WTC11 (cell line): ENCODE measurements around the gene ADGRL2. TPM values are rescaled to one million over a fixed set of nuclear protein-coding genes. Genes with fewer than 3 reads are reported as not detected.

Source experiments
- ATAC-seq: fragments of 200-7000 bp; cut with Tn5 transposase; 2 replicates; pipeline ENCODE4 v1.10.0; 2021; ENCODE audit warnings: mild to moderate bottlenecking, moderate library complexity
- CTCF ChIA-PET: fragments of 300-600 bp; sonication (Branson Sonifier 250); formaldehyde crosslinking; loops from one replicate; lab custom pipeline; 2021; ENCODE audit warnings: antibody characterized with exemption; lab: Charles Lee
- POLR2A ChIA-PET: fragments of 350-600 bp; sonication (Branson Sonifier 250); formaldehyde crosslinking; loops from one replicate; lab custom pipeline; 2021; ENCODE audit warnings: antibody characterized with exemption; lab: Charles Lee
- DNase-seq: peaks from one replicate; pipeline ENCODE4 v3.0.0; 2021; ENCODE audit warnings: low spot score
- H3K27ac Mint-ChIP-seq: 2 replicates; pipeline ENCODE4 v1.8.0; 2021; ENCODE audit warnings: mixed read lengths
- H3K27me3 Mint-ChIP-seq: 2 replicates; pipeline ENCODE4 v1.8.0; 2021; ENCODE audit warnings: low read depth, mild to moderate bottlenecking, moderate library complexity, mixed read lengths
- H3K36me3 Mint-ChIP-seq: 2 replicates; pipeline ENCODE4 v1.8.0; 2021; ENCODE audit warnings: mixed read lengths
- H3K4me1 Mint-ChIP-seq: 2 replicates; pipeline ENCODE4 v1.8.0; 2022; ENCODE audit warnings: mixed read lengths
- H3K4me3 Mint-ChIP-seq: 2 replicates; pipeline ENCODE4 v1.8.0; 2021; ENCODE audit warnings: mild to moderate bottlenecking, moderate library complexity, mixed read lengths
- H3K9me3 Mint-ChIP-seq: 2 replicates; pipeline ENCODE4 v1.8.0; 2021; ENCODE audit warnings: mixed read lengths
- CREM ChIP-seq: sonication (generic); formaldehyde crosslinking; IDR thresholded peaks from 2 replicates; pipeline ENCODE4 v1.8.1; 2022; ENCODE audit warnings: mild to moderate bottlenecking, missing genetic modification reagents, moderate library complexity
- FOXJ3 ChIP-seq: sonication (generic); formaldehyde crosslinking; IDR thresholded peaks from 2 replicates; pipeline ENCODE4 v1.9.0; 2021; ENCODE audit warnings: missing genetic modification reagents, mild to moderate bottlenecking, borderline replicate concordance
- FOXP1 ChIP-seq: sonication (generic); formaldehyde crosslinking; IDR thresholded peaks from 2 replicates; pipeline ENCODE4 v1.8.0; 2022; ENCODE audit warnings: missing genetic modification reagents, mild to moderate bottlenecking, moderate library complexity, borderline replicate concordance
- GTF2I ChIP-seq: fragments of 250-450 bp; sonication (Bioruptor Pico); conservative IDR thresholded peaks from 2 replicates; pipeline ENCODE4 v1.4.0; 2021; ENCODE audit warnings: mild to moderate bottlenecking
- HMGA2 ChIP-seq: fragments of 250-450 bp; sonication (Bioruptor Pico); IDR thresholded peaks from 2 replicates; pipeline ENCODE4 v1.4.0; 2021; ENCODE audit warnings: mild to moderate bottlenecking, moderate library complexity
- MYBL2 ChIP-seq: sonication (generic); formaldehyde crosslinking; IDR thresholded peaks from 2 replicates; pipeline ENCODE4 v1.8.1; 2023; ENCODE audit warnings: mild to moderate bottlenecking, moderate library complexity, missing genetic modification reagents
- NFYB ChIP-seq: sonication (generic); formaldehyde crosslinking; conservative IDR thresholded peaks from 2 replicates; pipeline ENCODE4 v1.8.0; 2022; ENCODE audit warnings: low read depth, missing genetic modification reagents
- RELA ChIP-seq: sonication (generic); formaldehyde crosslinking; IDR thresholded peaks from 2 replicates; pipeline ENCODE4 v1.8.1; 2022; ENCODE audit warnings: missing genetic modification reagents, mild to moderate bottlenecking, borderline replicate concordance
- TCF7 ChIP-seq: sonication (generic); formaldehyde crosslinking; IDR thresholded peaks from 2 replicates; pipeline ENCODE4 v1.8.0; 2022; ENCODE audit warnings: mild to moderate bottlenecking, low read depth, missing genetic modification reagents, moderate library complexity
- TEAD1 ChIP-seq: sonication (generic); formaldehyde crosslinking; IDR thresholded peaks from 2 replicates; pipeline ENCODE4 v1.8.0; 2022; ENCODE audit warnings: mild to moderate bottlenecking, missing genetic modification reagents
- TEAD4 ChIP-seq: sonication (generic); formaldehyde crosslinking; IDR thresholded peaks from 2 replicates; pipeline ENCODE4 v1.8.0; 2022; ENCODE audit warnings: mild to moderate bottlenecking, missing genetic modification reagents
- ZNF423 ChIP-seq: fragments of 250-450 bp; sonication (Bioruptor Pico); IDR thresholded peaks from 2 replicates; pipeline ENCODE4 v2.1.2; 2022; ENCODE audit warnings: mild to moderate bottlenecking, moderate library complexity
- total RNA-seq: library from RNA; stranded (reverse); gene quantifications from 3 replicates; pipeline ENCODE4 v1.2.3, GENCODE V29; 2021
- TF ChIP-seq, protein P1 (sequence below): sonication (generic); formaldehyde crosslinking; IDR thresholded peaks from 2 replicates; pipeline ENCODE4 v1.8.1; 2023; ENCODE audit warnings: mild to moderate bottlenecking, missing genetic modification reagents, borderline replicate concordance
- TF ChIP-seq, protein P2 (sequence below): fragments of 250-450 bp; sonication (Bioruptor Pico); IDR thresholded peaks from 2 replicates; pipeline ENCODE4 v1.8.0; 2021; ENCODE audit warnings: mild to moderate bottlenecking
- TF ChIP-seq, protein P3 (sequence below): fragments of 250-450 bp; sonication (Bioruptor Pico); IDR thresholded peaks from 2 replicates; pipeline ENCODE4 v1.9.0; 2021; ENCODE audit warnings: mild to moderate bottlenecking
- TF ChIP-seq, protein P4 (sequence below): sonication (generic); formaldehyde crosslinking; IDR thresholded peaks from 2 replicates; pipeline ENCODE4 v1.8.1; 2023; ENCODE audit warnings: mild to moderate bottlenecking, missing genetic modification reagents
- TF ChIP-seq, protein P5 (sequence below): sonication (generic); formaldehyde crosslinking; IDR thresholded peaks from 2 replicates; pipeline ENCODE4 v1.8.1; 2023; ENCODE audit warnings: mild to moderate bottlenecking, missing genetic modification reagents
- TF ChIP-seq, protein P6 (sequence below): sonication (generic); formaldehyde crosslinking; IDR thresholded peaks from 2 replicates; pipeline ENCODE4 v1.8.0; 2022; ENCODE audit warnings: mild to moderate bottlenecking, missing genetic modification reagents

The ADGRL2 gene
- total RNA-seq, 1 experiment from 2014 or later, result 71.6 TPM

DNA sequence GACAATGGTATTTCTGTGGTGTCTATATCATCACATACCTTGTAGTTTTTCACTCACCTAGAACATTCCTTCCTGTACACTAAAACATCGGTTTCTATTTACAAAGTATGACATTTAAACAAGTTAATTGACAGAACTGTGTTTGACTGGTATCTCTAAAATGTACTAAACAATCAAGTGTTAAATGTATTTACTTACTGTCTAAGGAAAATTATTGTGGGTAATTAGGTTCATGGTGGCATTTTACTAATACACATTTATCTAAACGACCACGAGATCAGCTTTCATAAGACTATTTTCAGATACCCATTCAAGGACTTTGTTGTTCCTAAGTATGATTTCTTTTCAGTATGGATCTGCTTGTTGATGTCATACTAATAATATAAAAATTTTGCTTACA lies 115.2 kb downstream of the ADGRL2 start (continued):
- TF ChIP-seq, protein P1, sequence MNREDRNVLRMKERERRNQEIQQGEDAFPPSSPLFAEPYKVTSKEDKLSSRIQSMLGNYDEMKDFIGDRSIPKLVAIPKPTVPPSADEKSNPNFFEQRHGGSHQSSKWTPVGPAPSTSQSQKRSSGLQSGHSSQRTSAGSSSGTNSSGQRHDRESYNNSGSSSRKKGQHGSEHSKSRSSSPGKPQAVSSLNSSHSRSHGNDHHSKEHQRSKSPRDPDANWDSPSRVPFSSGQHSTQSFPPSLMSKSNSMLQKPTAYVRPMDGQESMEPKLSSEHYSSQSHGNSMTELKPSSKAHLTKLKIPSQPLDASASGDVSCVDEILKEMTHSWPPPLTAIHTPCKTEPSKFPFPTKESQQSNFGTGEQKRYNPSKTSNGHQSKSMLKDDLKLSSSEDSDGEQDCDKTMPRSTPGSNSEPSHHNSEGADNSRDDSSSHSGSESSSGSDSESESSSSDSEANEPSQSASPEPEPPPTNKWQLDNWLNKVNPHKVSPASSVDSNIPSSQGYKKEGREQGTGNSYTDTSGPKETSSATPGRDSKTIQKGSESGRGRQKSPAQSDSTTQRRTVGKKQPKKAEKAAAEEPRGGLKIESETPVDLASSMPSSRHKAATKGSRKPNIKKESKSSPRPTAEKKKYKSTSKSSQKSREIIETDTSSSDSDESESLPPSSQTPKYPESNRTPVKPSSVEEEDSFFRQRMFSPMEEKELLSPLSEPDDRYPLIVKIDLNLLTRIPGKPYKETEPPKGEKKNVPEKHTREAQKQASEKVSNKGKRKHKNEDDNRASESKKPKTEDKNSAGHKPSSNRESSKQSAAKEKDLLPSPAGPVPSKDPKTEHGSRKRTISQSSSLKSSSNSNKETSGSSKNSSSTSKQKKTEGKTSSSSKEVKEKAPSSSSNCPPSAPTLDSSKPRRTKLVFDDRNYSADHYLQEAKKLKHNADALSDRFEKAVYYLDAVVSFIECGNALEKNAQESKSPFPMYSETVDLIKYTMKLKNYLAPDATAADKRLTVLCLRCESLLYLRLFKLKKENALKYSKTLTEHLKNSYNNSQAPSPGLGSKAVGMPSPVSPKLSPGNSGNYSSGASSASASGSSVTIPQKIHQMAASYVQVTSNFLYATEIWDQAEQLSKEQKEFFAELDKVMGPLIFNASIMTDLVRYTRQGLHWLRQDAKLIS (CRISPR knock-in tag), result no peak

DNA sequence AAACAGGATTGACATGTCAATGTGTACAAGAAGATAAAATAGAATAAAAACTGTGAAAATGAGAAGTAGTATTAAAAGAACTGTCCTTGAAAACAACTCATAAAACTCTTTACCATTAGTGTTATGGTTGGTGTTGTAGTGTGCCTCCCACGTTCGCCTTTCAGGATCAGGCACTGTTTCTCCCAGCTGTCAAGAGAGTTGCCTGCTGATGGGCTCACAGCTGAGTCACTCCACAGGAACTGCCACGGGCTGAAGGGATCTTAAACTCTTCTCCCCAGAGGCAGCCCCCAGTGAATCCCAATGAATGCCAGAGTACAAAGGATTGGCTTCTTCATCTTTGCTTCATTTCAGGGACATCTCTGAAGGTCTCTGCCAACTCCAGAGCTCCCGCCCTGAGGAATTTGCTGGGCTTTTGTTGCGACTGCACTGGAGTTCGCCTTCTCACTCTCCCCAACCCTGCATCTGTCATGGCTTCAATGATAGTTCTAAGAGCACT lies 119.6 kb downstream of the ADGRL2 start:
- Mint-ChIP-seq H3K9me3 (no peaks in the 10 kb centered on the region), H3K27ac (peak overlapping the region; percentile 71), H3K4me3 (peak overlapping the region; percentile 27; the same call in 1 of the 2 replicates), H3K27me3 (no peaks in the 10 kb centered on the region)
- POLR2A ChIA-PET, result no interaction called here
- DNase-seq (peak; percentile 67), ATAC-seq (peak; percentile 97)
- TF ChIP-seq TCF7 (CRISPR knock-in tag) (no peak), TEAD4 (CRISPR knock-in tag) (no peak), NFYB (CRISPR knock-in tag) (no peak), HMGA2 (CRISPR knock-in tag) (peak; percentile 69), ZNF423 (CRISPR knock-in tag) (peak; percentile 73), TEAD1 (CRISPR knock-in tag) (peak; percentile 84), RELA (no peak), CREM (CRISPR knock-in tag) (peak; percentile 59; the same call in 1 of the 2 replicates), FOXJ3 (no peak)
- TF ChIP-seq, protein P2, sequence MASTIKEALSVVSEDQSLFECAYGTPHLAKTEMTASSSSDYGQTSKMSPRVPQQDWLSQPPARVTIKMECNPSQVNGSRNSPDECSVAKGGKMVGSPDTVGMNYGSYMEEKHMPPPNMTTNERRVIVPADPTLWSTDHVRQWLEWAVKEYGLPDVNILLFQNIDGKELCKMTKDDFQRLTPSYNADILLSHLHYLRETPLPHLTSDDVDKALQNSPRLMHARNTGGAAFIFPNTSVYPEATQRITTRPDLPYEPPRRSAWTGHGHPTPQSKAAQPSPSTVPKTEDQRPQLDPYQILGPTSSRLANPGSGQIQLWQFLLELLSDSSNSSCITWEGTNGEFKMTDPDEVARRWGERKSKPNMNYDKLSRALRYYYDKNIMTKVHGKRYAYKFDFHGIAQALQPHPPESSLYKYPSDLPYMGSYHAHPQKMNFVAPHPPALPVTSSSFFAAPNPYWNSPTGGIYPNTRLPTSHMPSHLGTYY (CRISPR knock-in tag), result peak; percentile 12; the same call in 1 of the 2 replicates
- TF ChIP-seq, protein P3, sequence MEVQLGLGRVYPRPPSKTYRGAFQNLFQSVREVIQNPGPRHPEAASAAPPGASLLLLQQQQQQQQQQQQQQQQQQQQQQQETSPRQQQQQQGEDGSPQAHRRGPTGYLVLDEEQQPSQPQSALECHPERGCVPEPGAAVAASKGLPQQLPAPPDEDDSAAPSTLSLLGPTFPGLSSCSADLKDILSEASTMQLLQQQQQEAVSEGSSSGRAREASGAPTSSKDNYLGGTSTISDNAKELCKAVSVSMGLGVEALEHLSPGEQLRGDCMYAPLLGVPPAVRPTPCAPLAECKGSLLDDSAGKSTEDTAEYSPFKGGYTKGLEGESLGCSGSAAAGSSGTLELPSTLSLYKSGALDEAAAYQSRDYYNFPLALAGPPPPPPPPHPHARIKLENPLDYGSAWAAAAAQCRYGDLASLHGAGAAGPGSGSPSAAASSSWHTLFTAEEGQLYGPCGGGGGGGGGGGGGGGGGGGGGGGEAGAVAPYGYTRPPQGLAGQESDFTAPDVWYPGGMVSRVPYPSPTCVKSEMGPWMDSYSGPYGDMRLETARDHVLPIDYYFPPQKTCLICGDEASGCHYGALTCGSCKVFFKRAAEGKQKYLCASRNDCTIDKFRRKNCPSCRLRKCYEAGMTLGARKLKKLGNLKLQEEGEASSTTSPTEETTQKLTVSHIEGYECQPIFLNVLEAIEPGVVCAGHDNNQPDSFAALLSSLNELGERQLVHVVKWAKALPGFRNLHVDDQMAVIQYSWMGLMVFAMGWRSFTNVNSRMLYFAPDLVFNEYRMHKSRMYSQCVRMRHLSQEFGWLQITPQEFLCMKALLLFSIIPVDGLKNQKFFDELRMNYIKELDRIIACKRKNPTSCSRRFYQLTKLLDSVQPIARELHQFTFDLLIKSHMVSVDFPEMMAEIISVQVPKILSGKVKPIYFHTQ, result no peak
- TF ChIP-seq, all 79 proteins: peak for 5
- Mint-ChIP-seq H3K4me1 (peaks cover 49% of the 10 kb centered on the region), H3K36me3 (no peaks in the 10 kb centered on the region)
- CTCF ChIA-PET, result no interaction called here

DNA sequence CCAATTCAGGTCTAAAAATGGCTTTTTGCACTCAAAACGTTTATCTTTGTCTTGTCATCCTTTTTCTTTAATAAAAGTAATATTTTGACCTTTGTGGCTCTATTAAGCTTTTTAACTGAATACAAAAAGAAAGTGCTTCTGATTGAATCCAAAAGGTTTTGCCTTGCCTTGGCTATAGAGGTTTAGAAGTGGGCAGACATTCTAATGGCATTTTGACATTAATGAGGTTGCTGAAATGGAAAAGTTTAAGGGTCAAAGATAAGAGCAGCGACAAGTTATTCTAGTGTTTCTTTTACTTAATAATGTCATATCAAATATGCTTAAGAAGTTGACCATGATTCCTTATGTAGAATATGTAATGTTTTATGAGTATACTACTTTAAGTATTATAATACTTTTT lies 120.2 kb downstream of the ADGRL2 start:
- H3K27ac Mint-ChIP-seq, result no peak overlapping the region
- no peak for ATAC-seq
- H3K4me3 Mint-ChIP-seq, result no peak overlapping the region
- H3K4me1 Mint-ChIP-seq, result peaks cover 55% of the 10 kb centered on the region
- no peaks in the 10 kb centered on the region for H3K36me3 Mint-ChIP-seq
- TF ChIP-seq MYBL2 (CRISPR knock-in tag) (no peak), GTF2I (no peak), FOXP1 (CRISPR knock-in tag) (no peak), CREM (CRISPR knock-in tag) (no peak)
- TF ChIP-seq, protein P4, sequence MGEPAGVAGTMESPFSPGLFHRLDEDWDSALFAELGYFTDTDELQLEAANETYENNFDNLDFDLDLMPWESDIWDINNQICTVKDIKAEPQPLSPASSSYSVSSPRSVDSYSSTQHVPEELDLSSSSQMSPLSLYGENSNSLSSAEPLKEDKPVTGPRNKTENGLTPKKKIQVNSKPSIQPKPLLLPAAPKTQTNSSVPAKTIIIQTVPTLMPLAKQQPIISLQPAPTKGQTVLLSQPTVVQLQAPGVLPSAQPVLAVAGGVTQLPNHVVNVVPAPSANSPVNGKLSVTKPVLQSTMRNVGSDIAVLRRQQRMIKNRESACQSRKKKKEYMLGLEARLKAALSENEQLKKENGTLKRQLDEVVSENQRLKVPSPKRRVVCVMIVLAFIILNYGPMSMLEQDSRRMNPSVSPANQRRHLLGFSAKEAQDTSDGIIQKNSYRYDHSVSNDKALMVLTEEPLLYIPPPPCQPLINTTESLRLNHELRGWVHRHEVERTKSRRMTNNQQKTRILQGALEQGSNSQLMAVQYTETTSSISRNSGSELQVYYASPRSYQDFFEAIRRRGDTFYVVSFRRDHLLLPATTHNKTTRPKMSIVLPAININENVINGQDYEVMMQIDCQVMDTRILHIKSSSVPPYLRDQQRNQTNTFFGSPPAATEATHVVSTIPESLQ (CRISPR knock-in tag), result no peak
- TF ChIP-seq, protein P5, sequence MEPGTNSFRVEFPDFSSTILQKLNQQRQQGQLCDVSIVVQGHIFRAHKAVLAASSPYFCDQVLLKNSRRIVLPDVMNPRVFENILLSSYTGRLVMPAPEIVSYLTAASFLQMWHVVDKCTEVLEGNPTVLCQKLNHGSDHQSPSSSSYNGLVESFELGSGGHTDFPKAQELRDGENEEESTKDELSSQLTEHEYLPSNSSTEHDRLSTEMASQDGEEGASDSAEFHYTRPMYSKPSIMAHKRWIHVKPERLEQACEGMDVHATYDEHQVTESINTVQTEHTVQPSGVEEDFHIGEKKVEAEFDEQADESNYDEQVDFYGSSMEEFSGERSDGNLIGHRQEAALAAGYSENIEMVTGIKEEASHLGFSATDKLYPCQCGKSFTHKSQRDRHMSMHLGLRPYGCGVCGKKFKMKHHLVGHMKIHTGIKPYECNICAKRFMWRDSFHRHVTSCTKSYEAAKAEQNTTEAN, result no peak
- TF ChIP-seq, protein P6, sequence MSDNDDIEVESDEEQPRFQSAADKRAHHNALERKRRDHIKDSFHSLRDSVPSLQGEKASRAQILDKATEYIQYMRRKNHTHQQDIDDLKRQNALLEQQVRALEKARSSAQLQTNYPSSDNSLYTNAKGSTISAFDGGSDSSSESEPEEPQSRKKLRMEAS (CRISPR knock-in tag), result no peak
- H3K9me3 Mint-ChIP-seq, result no peaks in the 10 kb centered on the region
- CTCF ChIA-PET, result no interaction called here
- POLR2A ChIA-PET, result no interaction called here
- no peaks in the 10 kb centered on the region for H3K27me3 Mint-ChIP-seq
- no peak for DNase-seq
